Ectodermal cell (in vitro differentiated cells): ENCODE results near the gene RABGAP1L.

Experiments
- H3K27ac ChIP-seq: 2 replicates; pipeline ENCODE4 v1.7.0; 2013; ENCODE audit warnings: mild to moderate bottlenecking, low read depth, low read length; ENCODE audit not compliant: insufficient read depth, poor library complexity, severe bottlenecking
- H3K27me3 ChIP-seq: 2 replicates; pipeline ENCODE4 v1.7.0; 2013; ENCODE audit warnings: mild to moderate bottlenecking, low read length; ENCODE audit not compliant: insufficient read depth, control insufficient read depth, poor library complexity, severe bottlenecking
- H3K36me3 ChIP-seq: one replicate; pipeline ENCODE4 v1.7.0; 2013; ENCODE audit warnings: low read length; ENCODE audit not compliant: control insufficient read depth, insufficient read depth
- H3K4me1 ChIP-seq: one replicate; pipeline ENCODE4 v1.7.0; 2013; ENCODE audit warnings: low read length; ENCODE audit not compliant: control insufficient read depth, insufficient read depth
- H3K4me3 ChIP-seq: 2 replicates; pipeline ENCODE4 v1.7.0; 2013; ENCODE audit warnings: low read depth, low read length, control low read depth; ENCODE audit not compliant: insufficient read depth
- H3K9me3 ChIP-seq: 2 replicates; pipeline ENCODE4 v1.7.0; 2013; ENCODE audit warnings: mild to moderate bottlenecking, low read length, moderate library complexity; ENCODE audit not compliant: control insufficient read depth
- WGBS, 2 experiments: methylation state at CpG; one replicate each; pipeline ENCODE4 v1.1.7; 2013; ENCODE audit warnings: missing lambda C conversion rate in 2 of 2; 5-methylcytosine and 5-hydroxymethylcytosine counted together

RABGAP1L gene

DNA sequence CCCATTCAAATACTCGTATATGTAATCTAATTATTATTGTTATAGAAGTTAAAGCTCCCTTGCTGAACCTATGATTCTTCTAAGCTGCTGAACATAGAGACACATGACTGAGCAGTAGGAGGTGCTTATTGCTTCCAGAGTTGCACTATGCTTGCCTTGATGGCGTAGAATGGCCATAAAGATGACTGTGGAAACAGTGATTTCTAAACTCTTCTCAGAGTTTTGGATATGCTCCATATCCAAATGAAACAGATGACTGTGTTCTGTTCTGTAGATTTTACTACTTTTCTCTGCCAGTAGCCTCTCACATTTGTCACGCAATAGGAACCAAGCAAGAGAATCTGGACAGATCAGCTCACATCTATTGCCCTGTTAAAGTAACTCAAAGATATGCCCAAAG, 752.3 kb downstream of the RABGAP1L start:
- WGBS, 2 experiments: 96 to 98% methylated on average over 2 to 3 of the region's 3 CpGs
- H3K27ac ChIP-seq: no peak overlapping the region
- no peaks in the 10 kb centered on the region for H3K27me3 ChIP-seq

DNA sequence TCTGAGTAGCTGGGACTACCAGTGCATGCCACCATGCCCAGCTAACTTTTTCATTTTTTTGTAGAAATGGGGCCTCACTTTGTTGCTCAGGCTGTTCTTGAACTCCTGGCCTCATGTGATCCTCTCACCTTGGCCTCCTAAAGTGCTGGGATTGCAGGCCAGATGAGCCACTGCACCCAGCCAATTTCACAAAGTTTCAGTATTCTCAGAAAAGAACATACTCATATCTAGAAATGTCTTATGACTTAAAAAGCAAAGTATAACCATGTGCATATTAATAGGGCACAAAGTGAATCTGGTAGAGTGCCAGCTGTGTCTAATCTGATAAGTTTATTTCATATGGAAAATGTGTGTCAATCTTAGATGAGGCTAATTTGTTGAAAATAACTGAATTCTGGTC, 752.9 kb downstream of the RABGAP1L start:
- no peak overlapping the region for H3K27ac ChIP-seq
- no peak overlapping the region for H3K4me3 ChIP-seq
- no peaks in the 10 kb centered on the region for H3K9me3 ChIP-seq
- no peaks in the 10 kb centered on the region for H3K27me3 ChIP-seq
- H3K4me1 ChIP-seq: peaks cover 6% of the 10 kb centered on the region
- no peaks in the 10 kb centered on the region for H3K36me3 ChIP-seq

More for the DNA sequence above, 752.3 kb downstream of the RABGAP1L start:
- H3K4me1 ChIP-seq: peaks cover 6% of the 10 kb centered on the region
- no peak overlapping the region for H3K4me3 ChIP-seq
- no peaks in the 10 kb centered on the region for H3K36me3 ChIP-seq
- H3K9me3 ChIP-seq: no peaks in the 10 kb centered on the region

GRCh38 chr1:174913225-174913903, 754.0 kb downstream of the RABGAP1L start:
- Histone ChIP-seq H3K27me3 (no peaks in the 10 kb centered on the region), H3K27ac (peak overlapping the region; percentile 50)
- 91 to 96% methylated on average over 3 to 4 of the region's 5 CpGs for WGBS, 2 experiments

GRCh38 chr1:174914991-174915390, 755.7 kb downstream of the RABGAP1L start:
- Histone ChIP-seq H3K4me1 (peaks cover 6% of the 10 kb centered on the region), H3K36me3 (no peaks in the 10 kb centered on the region), H3K27me3 (no peaks in the 10 kb centered on the region), H3K4me3 (no peak overlapping the region), H3K9me3 (no peaks in the 10 kb centered on the region), H3K27ac (no peak overlapping the region)
- WGBS, 2 experiments: 13 to 71% methylated on average over 1 of the region's 1 CpG

More at GRCh38 chr1:174913225-174913903, 754.0 kb downstream of the RABGAP1L start:
- Histone ChIP-seq H3K4me1 (peaks cover 6% of the 10 kb centered on the region), H3K4me3 (no peak overlapping the region), H3K9me3 (no peaks in the 10 kb centered on the region), H3K36me3 (no peaks in the 10 kb centered on the region)

DNA sequence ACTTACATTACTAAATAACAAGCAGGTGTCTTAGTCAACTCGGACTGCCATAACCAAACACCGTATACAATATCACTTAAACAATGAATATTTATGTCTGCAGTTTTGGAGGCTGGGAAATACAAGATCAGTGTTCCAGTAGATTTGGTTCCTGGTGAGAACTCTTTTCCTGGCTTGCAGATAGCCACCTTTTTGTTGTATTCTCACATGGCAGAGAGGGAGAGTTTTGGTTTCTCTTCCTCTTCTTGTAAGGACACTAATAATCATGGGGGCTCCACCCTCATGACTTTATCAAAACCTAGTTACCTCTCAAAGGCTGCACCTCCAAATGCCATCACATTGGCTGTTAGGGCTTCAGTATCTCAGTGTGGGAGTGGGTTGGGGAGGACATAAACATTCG, 757.5 kb downstream of the RABGAP1L start:
- H3K36me3 ChIP-seq: no peaks in the 10 kb centered on the region
- H3K9me3 ChIP-seq: no peaks in the 10 kb centered on the region
- no peak overlapping the region for H3K27ac ChIP-seq
- no peak overlapping the region for H3K4me3 ChIP-seq
- no peaks in the 10 kb centered on the region for H3K27me3 ChIP-seq
- peaks cover 6% of the 10 kb centered on the region for H3K4me1 ChIP-seq
- WGBS, 2 experiments: 80 to 100% methylated on average over 1 to 3 of the region's 3 CpGs

GRCh38 chr1:174920093-174920492, 760.8 kb downstream of the RABGAP1L start:
- H3K4me1 ChIP-seq: no peaks in the 10 kb centered on the region
- WGBS, 2 experiments: 88 to 93% methylated on average over 1 of the region's 1 CpG
- H3K4me3 ChIP-seq: no peak overlapping the region
- no peaks in the 10 kb centered on the region for H3K36me3 ChIP-seq
- H3K27ac ChIP-seq: no peak overlapping the region
- no peaks in the 10 kb centered on the region for H3K27me3 ChIP-seq
- H3K9me3 ChIP-seq: no peaks in the 10 kb centered on the region

DNA sequence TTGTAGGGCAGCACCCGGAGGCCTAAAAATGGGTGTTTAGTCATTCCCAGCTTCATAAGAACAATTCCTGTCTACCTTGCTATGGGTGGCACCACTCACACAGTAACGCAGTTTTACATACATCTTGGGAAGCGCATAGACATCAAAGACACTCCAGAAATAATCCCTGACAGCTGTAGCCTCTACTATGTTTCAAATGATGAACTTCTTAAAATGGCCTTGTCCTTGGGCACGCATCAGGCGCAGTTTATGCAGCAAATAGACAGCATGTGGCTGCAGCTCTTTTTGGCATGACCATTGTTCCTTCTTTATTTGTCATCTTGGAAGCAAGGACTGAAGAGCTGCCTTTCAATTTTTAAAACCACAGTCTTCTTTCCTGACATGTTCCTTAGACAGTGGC, 762.8 kb downstream of the RABGAP1L start:
- Histone ChIP-seq H3K4me3 (no peak overlapping the region), H3K36me3 (no peaks in the 10 kb centered on the region), H3K27me3 (no peaks in the 10 kb centered on the region), H3K27ac (no peak overlapping the region), H3K9me3 (no peaks in the 10 kb centered on the region), H3K4me1 (no peaks in the 10 kb centered on the region)
- 95 to 96% methylated on average over 5 of the region's 5 CpGs for WGBS, 2 experiments

DNA sequence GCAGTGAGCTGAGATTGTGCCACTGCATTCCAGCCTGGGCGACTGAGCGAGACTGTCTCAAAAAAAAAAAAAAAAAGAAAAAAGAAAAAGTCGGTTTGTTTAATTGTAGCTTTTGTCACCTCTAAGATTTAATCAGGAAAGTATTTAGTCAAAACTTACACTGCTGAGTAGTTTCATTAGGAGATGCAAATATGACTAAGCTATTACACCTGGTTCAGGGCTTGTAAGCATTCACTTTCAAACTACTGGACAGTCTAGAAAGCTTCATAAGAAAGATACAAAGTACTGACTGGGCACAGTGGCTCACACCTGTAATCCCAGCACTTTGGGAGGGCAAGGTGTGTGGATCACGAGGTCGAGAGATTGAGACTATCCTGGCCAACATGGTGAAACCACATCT, 764.5 kb downstream of the RABGAP1L start:
- no peaks in the 10 kb centered on the region for H3K36me3 ChIP-seq
- 88 to 96% methylated on average over 4 to 5 of the region's 5 CpGs for WGBS, 2 experiments
- H3K4me1 ChIP-seq: peaks cover 4% of the 10 kb centered on the region
- H3K27ac ChIP-seq: no peak overlapping the region
- H3K9me3 ChIP-seq: no peaks in the 10 kb centered on the region
- H3K27me3 ChIP-seq: no peaks in the 10 kb centered on the region
- no peak overlapping the region for H3K4me3 ChIP-seq

DNA sequence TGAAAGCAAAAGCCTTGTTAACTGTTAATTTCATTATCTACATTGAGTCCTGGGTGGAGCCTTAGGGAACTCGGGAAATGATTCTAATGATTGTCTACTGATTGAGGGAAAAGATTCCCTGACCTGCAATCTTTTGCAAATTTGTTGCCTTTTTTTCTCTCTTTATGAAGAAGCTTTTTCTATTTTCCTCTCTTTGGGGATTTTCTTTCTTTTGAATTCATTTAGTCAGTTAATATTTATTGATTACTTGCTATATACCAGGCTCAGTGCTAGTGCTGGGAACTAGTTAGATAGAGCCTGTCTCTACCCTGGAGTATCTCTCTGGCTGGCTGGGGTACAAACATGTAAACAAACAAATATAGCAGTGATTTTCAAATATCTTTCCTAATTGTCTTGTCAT, 769.2 kb downstream of the RABGAP1L start:
- Histone ChIP-seq H3K9me3 (no peaks in the 10 kb centered on the region), H3K36me3 (no peaks in the 10 kb centered on the region), H3K27ac (no peak overlapping the region), H3K4me3 (no peak overlapping the region), H3K27me3 (no peaks in the 10 kb centered on the region), H3K4me1 (peaks cover 9% of the 10 kb centered on the region)
- WGBS, 2 experiments: 76 to 92% methylated on average over 1 of the region's 1 CpG

- no peak overlapping the region for H3K27ac ChIP-seq
- no peaks in the 10 kb centered on the region for H3K9me3 ChIP-seq
- no peaks in the 10 kb centered on the region for H3K27me3 ChIP-seq
- 40 to 88% methylated on average over 1 of the region's 1 CpG for WGBS, 2 experiments
- H3K4me1 ChIP-seq: peaks cover 9% of the 10 kb centered on the region
- H3K4me3 ChIP-seq: no peak overlapping the region
- no peaks in the 10 kb centered on the region for H3K36me3 ChIP-seq
Measured at GRCh38 chr1:174931214-174931613, 771.9 kb downstream of the RABGAP1L start.

DNA sequence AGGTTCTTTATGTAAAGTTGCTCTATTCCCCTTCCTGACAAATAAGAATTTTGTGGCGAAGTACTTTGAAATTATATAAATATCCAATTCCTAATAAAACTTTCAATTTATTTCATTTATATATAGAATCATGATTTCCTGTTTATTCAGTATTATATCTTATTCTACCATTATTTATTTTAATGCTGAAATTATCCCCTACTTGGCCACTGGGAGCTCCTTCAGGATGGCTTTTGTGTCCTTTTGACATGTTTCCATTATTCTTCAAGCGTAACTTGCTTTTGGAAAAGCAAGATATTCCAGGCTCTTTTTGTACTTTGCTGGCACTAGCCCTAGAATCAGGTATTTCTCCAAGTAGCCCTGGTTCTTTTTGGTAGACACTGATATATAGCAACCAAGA, 773.3 kb downstream of the RABGAP1L start:
- 94 to 95% methylated on average over 1 of the region's 2 CpGs for whole genome bisulfite sequencing, 2 experiments
- peaks cover 9% of the 10 kb centered on the region for H3K4me1 ChIP-seq
- no peak overlapping the region for H3K4me3 ChIP-seq
- no peak overlapping the region for H3K27ac ChIP-seq
- H3K36me3 ChIP-seq: no peaks in the 10 kb centered on the region
- H3K9me3 ChIP-seq: no peaks in the 10 kb centered on the region
- H3K27me3 ChIP-seq: no peaks in the 10 kb centered on the region
